ENCODE measurements around the gene SHISAL1.

The SHISAL1 gene

DNA sequence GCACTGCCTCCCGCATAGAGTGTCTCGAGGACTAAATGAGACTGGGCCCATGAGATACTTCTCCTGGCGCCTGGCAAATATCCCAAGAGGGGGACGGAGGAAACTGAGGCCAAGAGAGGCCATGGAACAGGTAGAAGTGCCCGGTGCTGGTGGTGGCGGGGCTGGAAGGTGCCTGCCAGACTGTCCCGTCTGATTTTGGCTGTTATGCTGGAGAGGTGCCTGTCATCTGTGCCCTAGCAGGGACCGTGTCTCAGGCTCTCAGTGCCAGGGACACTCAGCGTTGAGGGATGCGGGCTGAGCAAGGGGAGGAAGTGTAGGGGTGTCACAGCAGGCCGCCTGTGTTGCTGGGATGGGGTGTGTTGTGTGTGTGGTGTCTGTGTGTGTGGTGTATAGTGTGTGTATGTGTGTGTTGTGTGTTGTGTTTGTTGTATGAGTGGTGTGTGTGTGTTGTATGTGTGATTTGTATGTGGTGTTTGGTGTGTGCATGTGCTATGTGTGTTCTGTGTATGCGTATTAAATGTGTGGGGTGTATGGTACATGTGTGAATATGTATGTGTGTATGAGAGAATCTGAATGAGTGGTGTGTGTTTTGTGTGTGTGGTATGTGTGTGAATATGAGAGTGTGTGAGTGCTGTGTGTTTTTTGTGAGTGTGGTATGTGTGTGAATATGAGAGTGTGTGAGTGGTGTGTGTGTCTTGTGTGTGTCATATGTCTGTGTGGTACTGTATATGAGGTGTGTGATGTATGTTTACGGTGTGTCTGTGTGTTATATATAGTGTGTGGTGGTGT is 21.3 kb upstream of the SHISAL1 start:
- WGBS, 2 experiments (ENCODE audit: insufficient coverage in 2 of 2), result 91 to 93% methylated on average over 13 of the region's 13 CpGs
- H3K9me3 ChIP-seq (ENCODE audit: control insufficient read depth, low read length), result no peaks in the 10 kb centered on the region
- H3K4me1 ChIP-seq (ENCODE audit: control insufficient read depth, insufficient read depth, low read length, poor library complexity, severe bottlenecking), result peaks cover 13% of the 10 kb centered on the region
- no peak overlapping the region for H3K4me3 ChIP-seq (ENCODE audit: extremely low read depth, insufficient read depth, low read length, poor library complexity, severe bottlenecking)
- no peaks in the 10 kb centered on the region for H3K36me3 ChIP-seq (ENCODE audit: control insufficient read depth, insufficient read depth, low read length)
- no peak overlapping the region for H3K27ac ChIP-seq (ENCODE audit: low read depth, low read length, severe bottlenecking)

DNA sequence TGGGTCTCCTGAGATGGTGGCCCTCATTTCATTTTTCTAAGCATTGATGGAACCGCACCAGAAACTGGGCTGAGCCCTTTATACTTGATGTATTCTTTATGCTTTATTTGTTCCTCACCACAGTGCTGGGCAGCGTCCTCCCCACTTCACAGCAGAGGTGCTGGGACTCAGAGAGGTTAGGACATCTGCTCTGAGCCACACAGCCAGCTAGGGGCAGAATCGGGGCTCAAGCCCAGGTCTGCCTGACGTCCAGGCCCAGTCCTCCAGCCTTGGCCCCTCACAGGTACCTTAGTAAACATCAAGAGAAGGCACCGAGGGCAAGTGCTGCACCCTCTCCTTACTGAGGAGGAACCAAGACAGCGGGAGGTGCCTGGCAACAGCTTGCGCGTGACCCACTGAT is 20.2 kb upstream of the SHISAL1 start:
- Histone ChIP-seq H3K9me3 (ENCODE audit: control insufficient read depth, low read length) (no peaks in the 10 kb centered on the region), H3K36me3 (ENCODE audit: control insufficient read depth, insufficient read depth, low read length) (no peaks in the 10 kb centered on the region), H3K4me1 (ENCODE audit: control insufficient read depth, insufficient read depth, low read length, poor library complexity, severe bottlenecking) (peaks cover 12% of the 10 kb centered on the region), H3K27ac (ENCODE audit: low read depth, low read length, severe bottlenecking) (no peak overlapping the region), H3K4me3 (ENCODE audit: extremely low read depth, insufficient read depth, low read length, poor library complexity, severe bottlenecking) (no peak overlapping the region)
- 94 to 95% methylated on average over 6 to 7 of the region's 8 CpGs for WGBS, 2 experiments (ENCODE audit: insufficient coverage in 2 of 2)

DNA sequence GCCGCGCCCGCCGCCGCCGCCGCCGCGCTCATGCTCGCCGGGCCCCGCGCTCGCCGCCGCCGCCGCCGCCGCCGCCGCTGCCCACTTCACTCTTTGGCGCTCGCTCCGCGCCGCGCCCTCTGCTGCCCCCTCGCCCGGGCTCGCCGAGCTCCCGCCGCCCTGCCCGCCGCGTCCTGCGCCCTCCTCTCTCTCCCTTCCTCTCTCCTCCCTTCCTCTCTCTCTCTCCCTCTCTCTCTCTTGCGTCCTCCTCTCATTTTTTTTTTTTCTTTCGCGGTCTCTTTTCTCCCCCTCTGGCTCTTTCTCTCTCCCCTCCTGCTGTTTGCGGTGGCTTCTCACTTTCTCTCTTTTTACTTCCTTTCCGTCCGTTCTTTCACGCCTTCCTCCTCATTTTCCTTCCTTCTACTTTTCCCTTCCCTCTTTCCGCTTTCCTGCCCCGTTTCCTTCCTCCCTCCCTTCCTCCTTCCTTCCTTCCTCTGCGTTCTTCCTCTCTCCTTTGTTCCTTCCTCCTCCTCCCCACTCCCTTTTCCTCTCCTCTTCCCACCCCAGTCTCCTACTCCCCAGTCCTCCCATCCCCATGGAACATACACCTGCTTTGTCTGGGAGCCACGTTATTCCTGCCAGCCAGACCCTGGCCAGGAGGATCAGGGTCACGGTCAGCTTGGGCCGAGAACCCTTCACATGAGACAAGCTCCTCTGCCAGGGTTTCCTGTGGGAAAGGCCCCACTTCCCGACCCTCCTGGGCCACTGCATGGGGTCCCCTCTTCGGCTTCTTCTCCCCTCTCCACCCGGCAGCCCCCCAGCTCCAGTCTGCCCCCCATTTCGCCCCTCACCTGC is 19.3 kb upstream of the SHISAL1 start:
- Histone ChIP-seq H3K4me3 (ENCODE audit: extremely low read depth, insufficient read depth, low read length, poor library complexity, severe bottlenecking) (peak overlapping the region; percentile 18), H3K9me3 (ENCODE audit: control insufficient read depth, low read length) (no peaks in the 10 kb centered on the region), H3K36me3 (ENCODE audit: control insufficient read depth, insufficient read depth, low read length) (no peaks in the 10 kb centered on the region), H3K27ac (ENCODE audit: low read depth, low read length, severe bottlenecking) (no peak overlapping the region), H3K4me1 (ENCODE audit: control insufficient read depth, insufficient read depth, low read length, poor library complexity, severe bottlenecking) (peaks cover 4% of the 10 kb centered on the region)
- WGBS, 2 experiments (ENCODE audit: insufficient coverage in 2 of 2), result 8 to 11% methylated on average over 23 to 52 of the region's 55 CpGs

DNA sequence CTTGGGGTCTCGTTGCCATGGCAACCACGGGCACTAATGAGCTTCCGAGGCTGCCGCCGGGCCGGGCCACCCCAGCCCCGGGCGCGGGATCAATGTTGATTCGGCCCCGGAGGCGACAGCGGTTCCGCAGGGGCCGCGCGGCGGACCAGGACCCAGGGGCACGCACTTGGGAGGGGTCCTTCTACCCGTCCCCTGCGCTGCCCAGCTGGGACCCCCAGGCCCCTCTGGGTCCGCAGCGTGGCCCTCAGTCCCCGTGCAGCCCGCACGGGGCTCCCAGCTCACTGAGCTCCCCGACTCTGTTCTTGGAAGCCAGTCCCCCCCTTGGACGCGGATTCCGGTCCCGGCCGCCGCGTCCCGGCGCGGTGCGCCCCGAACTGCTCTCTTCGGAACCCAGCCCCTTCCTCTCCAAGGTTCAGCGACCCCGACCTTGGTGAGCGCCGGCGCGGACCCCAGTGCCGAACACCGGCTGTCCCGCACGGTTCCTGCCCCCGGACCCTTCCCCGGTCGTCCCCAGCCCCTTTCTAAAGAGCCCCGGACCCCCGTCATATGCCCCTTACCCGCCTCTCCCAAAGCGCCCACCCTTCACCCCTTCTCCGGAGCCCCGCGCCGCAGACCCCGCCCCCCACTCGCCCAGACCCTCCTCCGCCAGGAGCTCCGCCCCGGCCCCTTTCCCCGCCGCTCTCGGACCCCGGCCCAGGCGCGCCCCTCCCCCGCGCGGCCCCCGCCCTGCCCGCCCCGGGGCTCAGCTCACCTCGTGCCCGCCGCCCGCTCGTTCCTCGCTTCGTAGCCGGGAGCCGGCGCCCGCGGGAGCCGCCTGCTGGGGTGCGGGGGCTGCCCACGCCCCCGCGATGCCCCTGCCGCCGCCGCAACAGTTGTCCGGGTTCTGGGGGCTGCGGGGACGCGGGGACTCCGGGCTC is 18.3 kb upstream of the SHISAL1 start:
- H3K36me3 ChIP-seq (ENCODE audit: control insufficient read depth, insufficient read depth, low read length), result no peaks in the 10 kb centered on the region
- H3K27ac ChIP-seq (ENCODE audit: low read depth, low read length, severe bottlenecking), result no peak overlapping the region
- peaks cover 3% of the 10 kb centered on the region for H3K4me1 ChIP-seq (ENCODE audit: control insufficient read depth, insufficient read depth, low read length, poor library complexity, severe bottlenecking)
- peak overlapping the region; percentile 31 for H3K4me3 ChIP-seq (ENCODE audit: extremely low read depth, insufficient read depth, low read length, poor library complexity, severe bottlenecking)
- WGBS, 2 experiments (ENCODE audit: insufficient coverage in 2 of 2), result 1% methylated on average over 30 to 75 of the region's 103 CpGs
- H3K9me3 ChIP-seq (ENCODE audit: control insufficient read depth, low read length), result no peaks in the 10 kb centered on the region

DNA sequence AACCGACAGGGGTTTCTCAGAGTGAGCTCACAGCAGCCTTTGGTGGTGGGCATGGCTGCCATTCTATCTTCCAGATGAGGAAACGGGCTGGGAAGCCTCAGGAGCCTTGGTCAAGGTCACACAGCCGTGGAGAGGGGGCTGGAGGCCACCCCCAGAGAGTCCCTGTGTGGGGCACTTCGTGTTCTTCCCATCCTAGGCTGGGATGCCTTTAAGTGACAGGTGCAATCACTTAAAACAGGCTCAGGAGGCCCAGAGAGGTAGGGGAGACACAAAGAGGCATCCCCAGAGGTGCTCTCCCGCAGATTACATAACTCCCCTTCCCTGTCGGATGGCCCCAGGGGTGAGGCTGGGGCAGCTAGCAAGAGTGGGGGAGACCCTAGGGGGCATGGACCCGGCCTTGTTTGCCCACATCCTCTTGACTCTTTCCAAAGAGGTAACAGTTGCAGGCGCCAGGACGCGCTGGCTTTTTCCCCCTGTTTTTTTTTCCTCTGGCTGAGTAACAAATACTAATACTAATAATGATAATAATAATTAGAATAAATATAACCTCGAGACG is 17.5 kb upstream of the SHISAL1 start:
- H3K27ac ChIP-seq (ENCODE audit: low read depth, low read length, severe bottlenecking), result no peak overlapping the region
- no peaks in the 10 kb centered on the region for H3K36me3 ChIP-seq (ENCODE audit: control insufficient read depth, insufficient read depth, low read length)
- H3K4me1 ChIP-seq (ENCODE audit: control insufficient read depth, insufficient read depth, low read length, poor library complexity, severe bottlenecking), result peaks cover 3% of the 10 kb centered on the region
- no peaks in the 10 kb centered on the region for H3K9me3 ChIP-seq (ENCODE audit: control insufficient read depth, low read length)
- no peak overlapping the region for H3K4me3 ChIP-seq (ENCODE audit: extremely low read depth, insufficient read depth, low read length, poor library complexity, severe bottlenecking)
- 26 to 32% methylated on average over 6 to 8 of the region's 12 CpGs for WGBS, 2 experiments (ENCODE audit: insufficient coverage in 2 of 2)

DNA sequence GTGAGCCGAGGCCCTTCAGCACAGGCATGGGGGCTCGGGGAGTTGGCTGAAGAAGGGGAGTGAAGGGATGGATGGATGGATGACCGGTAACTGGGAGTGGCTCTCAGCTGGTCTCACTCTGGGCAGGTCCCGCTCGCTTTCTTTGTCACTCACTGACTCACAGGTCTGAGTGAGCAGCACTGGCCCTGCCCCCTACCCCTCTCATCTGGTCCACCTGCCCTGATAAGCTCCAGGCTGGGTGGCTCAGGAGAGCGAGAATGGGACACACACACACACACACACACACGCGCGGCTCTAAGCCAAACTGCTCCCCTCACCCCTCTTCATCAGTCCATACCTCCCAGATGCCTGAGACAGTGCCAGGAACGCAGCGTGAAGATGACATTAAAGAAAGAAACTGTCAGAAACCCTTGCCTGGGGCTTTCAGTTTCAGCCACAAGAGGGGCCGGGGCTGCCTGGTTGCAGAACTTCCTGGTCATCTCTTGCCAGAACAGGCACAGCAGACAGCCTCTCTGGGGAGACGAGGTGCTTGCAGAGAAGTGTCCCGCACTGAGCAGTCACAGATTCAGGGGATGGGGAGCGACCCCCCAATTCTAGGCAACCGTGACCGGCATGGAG is 16.5 kb upstream of the SHISAL1 start:
- Histone ChIP-seq H3K27ac (ENCODE audit: low read depth, low read length, severe bottlenecking) (no peak overlapping the region), H3K36me3 (ENCODE audit: control insufficient read depth, insufficient read depth, low read length) (no peaks in the 10 kb centered on the region), H3K9me3 (ENCODE audit: control insufficient read depth, low read length) (no peaks in the 10 kb centered on the region), H3K4me3 (ENCODE audit: extremely low read depth, insufficient read depth, low read length, poor library complexity, severe bottlenecking) (no peak overlapping the region), H3K4me1 (ENCODE audit: control insufficient read depth, insufficient read depth, low read length, poor library complexity, severe bottlenecking) (peaks cover 3% of the 10 kb centered on the region)
- WGBS, 2 experiments (ENCODE audit: insufficient coverage in 2 of 2), result 48 to 61% methylated on average over 13 to 15 of the region's 17 CpGs

DNA sequence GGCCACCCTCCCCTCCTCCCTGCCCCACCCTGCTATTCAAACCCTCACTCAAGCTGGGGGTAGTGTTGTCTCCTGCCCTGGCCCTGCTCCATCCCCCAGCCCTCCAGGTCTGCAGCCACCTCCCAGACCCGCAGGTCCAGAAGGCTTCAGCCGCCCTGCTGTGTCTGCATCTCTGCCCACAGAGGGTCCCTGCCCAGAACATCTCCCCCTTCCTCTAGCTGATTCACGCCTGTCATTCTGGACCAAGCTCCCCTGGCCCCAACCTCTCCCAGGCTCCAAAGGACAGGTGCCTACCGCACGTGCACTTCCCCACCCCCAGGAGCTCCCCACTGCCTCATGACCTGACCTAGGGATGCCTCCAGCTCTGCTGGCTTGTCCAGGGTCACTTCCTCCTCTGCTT is 16.0 kb upstream of the SHISAL1 start:
- no peak overlapping the region for H3K27ac ChIP-seq (ENCODE audit: low read depth, low read length, severe bottlenecking)
- no peak overlapping the region for H3K4me3 ChIP-seq (ENCODE audit: extremely low read depth, insufficient read depth, low read length, poor library complexity, severe bottlenecking)
- whole genome bisulfite sequencing, 2 experiments (ENCODE audit: insufficient coverage in 2 of 2), result 66% methylated on average over 4 to 5 of the region's 5 CpGs
- H3K9me3 ChIP-seq (ENCODE audit: control insufficient read depth, low read length), result no peaks in the 10 kb centered on the region
- peaks cover 3% of the 10 kb centered on the region for H3K4me1 ChIP-seq (ENCODE audit: control insufficient read depth, insufficient read depth, low read length, poor library complexity, severe bottlenecking)
- H3K36me3 ChIP-seq (ENCODE audit: control insufficient read depth, insufficient read depth, low read length), result no peaks in the 10 kb centered on the region

DNA sequence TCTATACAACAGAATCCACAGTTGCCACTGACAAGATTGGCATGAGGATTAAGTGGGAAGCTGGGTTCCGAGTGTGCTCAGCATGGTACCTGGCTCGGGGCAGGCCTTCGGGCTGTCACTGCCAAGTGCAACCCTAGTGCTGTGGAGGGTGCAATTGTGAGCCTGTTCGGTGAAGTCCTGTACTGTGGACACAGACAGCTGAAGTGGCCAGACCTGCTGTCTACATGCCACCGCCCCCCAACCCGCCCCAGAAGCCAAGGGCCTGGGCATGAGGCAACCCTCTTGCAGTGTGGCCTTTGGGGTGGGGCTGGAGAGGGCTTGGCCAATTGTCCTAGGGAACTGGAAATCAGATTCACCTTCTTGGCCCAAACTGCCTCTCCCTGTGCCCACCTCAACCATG is 15.6 kb upstream of the SHISAL1 start:
- peaks cover 3% of the 10 kb centered on the region for H3K4me1 ChIP-seq (ENCODE audit: control insufficient read depth, insufficient read depth, low read length, poor library complexity, severe bottlenecking)
- no peak overlapping the region for H3K4me3 ChIP-seq (ENCODE audit: extremely low read depth, insufficient read depth, low read length, poor library complexity, severe bottlenecking)
- 95 to 96% methylated on average over 6 of the region's 6 CpGs for WGBS, 2 experiments (ENCODE audit: insufficient coverage in 2 of 2)
- no peaks in the 10 kb centered on the region for H3K9me3 ChIP-seq (ENCODE audit: control insufficient read depth, low read length)
- H3K27ac ChIP-seq (ENCODE audit: low read depth, low read length, severe bottlenecking), result no peak overlapping the region
- no peaks in the 10 kb centered on the region for H3K36me3 ChIP-seq (ENCODE audit: control insufficient read depth, insufficient read depth, low read length)

DNA sequence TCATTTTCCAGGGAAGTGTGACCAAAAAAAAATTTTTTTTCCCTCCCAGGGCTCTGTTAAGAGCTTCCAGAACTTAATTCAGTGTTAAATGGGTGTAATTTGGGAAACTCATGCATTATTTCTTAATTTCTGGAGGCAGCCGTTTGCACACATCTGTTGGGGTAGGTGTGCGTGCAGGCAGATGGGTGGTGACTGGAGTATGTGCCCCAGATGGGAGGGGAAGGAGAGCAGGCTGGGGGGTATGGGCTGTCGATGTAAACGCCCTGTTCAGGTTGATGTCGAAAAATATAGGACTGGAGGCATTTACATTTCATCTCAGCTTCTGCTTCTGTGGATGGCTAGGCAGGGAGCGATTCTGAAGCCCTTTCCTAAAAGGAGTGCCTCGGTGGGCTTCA is 13.7 kb upstream of the SHISAL1 start:
- H3K27ac ChIP-seq (ENCODE audit: low read depth, low read length, severe bottlenecking), result no peak overlapping the region
- H3K9me3 ChIP-seq (ENCODE audit: control insufficient read depth, low read length), result no peaks in the 10 kb centered on the region
- peaks cover 3% of the 10 kb centered on the region for H3K4me1 ChIP-seq (ENCODE audit: control insufficient read depth, insufficient read depth, low read length, poor library complexity, severe bottlenecking)
- H3K4me3 ChIP-seq (ENCODE audit: extremely low read depth, insufficient read depth, low read length, poor library complexity, severe bottlenecking), result no peak overlapping the region
- no peaks in the 10 kb centered on the region for H3K36me3 ChIP-seq (ENCODE audit: control insufficient read depth, insufficient read depth, low read length)
- 85 to 90% methylated on average over 5 of the region's 7 CpGs for WGBS, 2 experiments (ENCODE audit: insufficient coverage in 2 of 2)
